Midbrain (tissue), 1 donor: Measurements from ENCODE around the gene ZFR2.

Source experiments
- DNase-seq: peaks from one replicate; lab custom pipeline; 2025; lab: John Stamatoyannopoulos, UW

The ZFR2 gene

GRCh38 chr19:3785938-3786824 is 82.7 kb downstream of the ZFR2 start, which contains the start of gene MATK:
TSS of gene MATK (minus strand) at chr19:3786381. CDS start at chr19:3785135, 1,246 bp downstream.
- no peak for DNase-seq

GRCh38 chr19:3785451-3785937 is 83.3 kb downstream of the ZFR2 start:
- no peak for DNase-seq

GRCh38 chr19:3784607-3785450 is 84.0 kb downstream of the ZFR2 start:
- no peak for DNase-seq

DNA sequence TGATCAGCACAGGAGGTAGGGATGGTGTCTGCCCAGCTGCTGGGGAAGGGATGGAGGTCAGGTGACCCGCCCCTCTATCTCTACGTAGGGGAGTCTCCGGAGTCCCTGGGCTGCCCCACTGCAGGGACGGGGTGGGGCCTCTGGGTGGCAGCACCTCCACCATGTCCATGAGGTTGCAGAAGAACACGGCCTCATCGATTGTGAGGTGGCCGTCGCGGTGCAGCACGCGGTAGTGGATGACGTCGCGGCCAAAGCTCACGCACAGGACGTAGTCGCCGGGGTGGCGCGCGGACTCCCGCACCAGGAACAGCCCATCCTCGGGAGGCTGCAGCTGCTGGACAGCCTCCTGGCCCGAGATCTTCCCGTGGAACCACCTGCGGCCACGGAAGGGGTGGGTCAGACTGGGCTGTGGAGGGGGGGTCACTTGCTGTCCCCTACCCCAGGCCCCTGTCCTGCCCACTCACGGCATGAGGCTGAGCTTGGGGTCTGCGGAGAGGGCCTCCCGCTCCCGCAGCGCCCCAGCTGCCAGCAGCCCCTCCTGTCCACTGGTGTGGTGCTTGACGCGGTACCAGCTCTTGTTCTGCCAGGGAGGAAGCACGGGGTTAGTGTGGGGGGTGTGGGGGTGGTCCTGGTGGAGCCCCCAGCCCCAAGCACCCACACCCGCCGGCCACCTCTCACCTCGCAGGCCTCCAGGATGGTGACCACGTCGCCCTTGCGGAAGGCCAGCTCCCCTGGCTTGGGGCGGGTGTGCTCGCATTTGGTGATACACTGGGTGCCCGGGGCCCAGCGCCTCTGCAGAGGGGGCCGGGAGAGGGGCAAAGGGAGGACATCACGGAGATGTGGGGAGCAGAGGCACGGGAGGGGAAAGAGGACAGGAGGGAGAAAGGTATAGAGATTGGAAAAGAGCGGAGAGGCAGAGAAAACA is 84.9 kb downstream of the ZFR2 start:
- DNase-seq, result no peak

DNA sequence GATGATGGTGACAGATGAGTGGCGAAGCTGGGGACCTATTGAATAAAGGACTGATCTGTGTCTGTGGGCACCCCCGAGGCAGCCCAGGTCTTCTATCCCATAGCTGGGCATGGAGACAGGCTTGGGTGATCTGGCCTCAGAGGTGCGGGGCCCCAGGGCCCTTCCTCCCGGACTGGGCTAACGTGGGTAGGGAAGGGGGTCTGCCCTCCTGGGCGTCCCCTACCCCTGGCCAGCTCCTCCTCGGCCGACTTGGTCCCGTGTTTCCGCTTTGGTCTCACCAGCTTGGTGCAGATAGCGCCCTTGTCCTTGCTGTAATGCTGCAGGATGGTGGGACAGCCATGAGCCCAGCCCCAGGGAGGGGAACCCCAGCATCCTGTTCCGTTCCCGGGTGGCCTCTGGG is 85.9 kb downstream of the ZFR2 start:
- DNase-seq, result no peak

DNA sequence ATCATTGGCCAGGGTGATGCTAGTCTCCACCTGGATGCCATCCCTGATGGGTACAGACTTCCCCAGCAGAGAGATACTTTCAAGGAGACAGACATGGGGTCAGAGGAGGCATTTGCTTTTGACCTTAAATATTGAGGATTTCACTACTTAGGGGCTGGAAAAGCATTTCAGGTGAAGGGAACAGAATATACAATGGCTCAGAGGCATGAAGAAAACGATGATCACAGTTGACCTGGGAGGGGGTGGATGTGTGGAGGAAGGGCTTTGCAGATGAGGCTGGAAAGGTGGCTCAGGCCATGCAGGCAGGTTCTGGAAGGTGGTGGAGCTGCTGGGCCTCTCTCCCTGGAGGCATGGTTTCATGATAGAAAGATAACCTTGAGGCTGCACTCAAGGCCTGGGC is 86.5 kb downstream of the ZFR2 start:
- no peak for DNase-seq

DNA sequence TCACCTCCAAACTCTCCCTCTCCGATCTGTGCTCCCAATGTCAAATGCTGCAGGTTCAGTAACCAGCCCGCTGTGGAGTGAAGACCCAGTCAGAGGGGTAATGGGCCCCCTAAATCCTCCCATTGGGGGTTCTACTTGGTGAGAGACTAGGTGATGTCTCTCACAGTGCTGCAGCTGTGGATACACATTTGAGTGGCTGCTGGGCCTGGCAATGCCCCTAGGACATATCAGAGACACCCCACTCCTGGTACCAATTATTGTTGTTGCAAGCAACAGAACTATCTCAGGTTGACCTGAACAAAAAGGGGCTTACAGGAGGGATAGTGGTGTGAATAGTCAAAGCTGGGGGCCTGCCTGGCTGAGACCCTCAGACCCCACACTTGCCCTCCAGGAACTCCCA is 87.2 kb downstream of the ZFR2 start:
- DNase-seq, result no peak

- no peak for DNase-seq
These were observed 88.0 kb downstream of the ZFR2 start for GRCh38 chr19:3780786-3781304.

DNA sequence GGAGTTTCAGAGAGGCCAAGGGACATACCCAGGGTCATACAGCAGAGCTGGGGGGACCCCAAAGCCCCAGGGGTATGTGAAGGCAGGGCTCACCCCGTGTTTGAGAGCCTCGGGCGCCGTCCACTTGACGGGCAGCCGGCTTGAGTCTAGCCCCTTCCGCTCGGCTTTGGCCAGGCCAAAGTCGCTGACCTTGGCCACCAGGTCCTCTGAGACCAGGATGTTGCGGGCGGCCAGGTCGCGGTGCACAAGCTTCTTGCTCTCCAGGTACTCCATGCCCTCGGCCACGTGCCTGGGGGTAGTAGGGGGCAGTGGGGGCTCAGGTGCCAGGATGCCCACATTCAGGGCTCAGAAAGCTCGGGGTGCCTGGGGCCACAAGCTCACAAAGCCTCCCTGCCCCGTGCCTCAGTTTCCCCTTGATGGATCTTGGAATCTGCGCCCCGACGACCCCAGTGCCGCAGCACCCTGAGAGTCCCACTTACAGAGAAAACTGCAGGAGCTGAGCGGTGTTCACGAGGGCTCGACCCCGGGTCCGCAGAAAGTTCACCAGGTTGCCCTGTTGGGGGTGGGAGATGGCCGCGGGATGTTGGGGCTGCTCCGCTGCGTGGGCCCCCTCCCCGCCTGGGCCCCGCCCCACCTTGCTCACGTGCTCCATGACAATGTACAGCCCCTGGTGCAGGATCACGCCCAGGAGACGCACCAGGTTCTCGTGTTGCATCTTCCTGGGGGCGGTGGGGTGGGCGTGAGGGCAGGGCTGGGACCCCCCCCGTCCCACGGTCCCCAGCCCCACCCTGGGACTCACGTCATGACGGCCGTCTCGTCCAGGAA is 89.7 kb downstream of the ZFR2 start:
- no peak for DNase-seq

DNA sequence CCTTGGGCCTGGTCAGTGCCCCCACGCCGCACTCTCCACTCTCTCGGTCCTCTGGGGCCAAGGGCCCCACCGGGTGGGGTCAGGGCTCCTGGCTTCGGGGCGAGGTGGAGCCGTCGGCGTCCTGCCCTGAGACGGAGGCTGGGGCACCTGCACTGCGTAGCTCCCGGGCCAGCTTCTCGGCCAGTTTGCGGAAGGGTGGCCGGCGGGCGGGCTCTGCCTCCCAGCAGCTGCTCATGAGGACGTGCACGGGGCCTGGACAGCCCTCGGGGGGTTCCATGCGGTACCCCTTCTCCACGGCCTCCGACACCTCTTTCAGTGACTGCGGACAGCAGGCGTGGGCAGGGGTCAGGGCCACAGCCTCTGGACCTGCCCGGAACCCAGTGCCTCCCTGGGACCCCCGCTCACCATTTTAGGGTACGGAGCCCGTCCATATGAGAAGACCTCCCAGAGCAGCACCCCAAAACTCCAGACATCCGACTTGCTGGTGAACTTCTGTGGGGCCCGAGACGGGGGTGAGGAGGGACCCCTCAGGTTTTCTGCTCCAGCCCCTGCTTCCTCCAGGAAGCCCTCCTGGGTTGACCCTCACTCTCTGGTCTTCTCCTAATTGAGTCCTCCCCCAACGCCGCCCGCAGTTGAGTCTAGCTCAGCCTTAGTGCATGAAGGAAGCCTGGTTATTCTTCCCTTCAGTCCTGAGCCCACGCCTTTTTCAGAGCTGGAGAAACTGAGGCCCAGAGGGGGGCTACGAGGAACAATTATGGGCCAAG is 90.6 kb downstream of the ZFR2 start:
- DNase-seq, result no peak

- no peak for DNase-seq
These were observed 92.3 kb downstream of the ZFR2 start for GRCh38 chr19:3776479-3777040.

- no peak for DNase-seq
These were observed 93.0 kb downstream of the ZFR2 start for GRCh38 chr19:3775831-3776230.

GRCh38 chr19:3775374-3775711 is 93.5 kb downstream of the ZFR2 start:
- DNase-seq, result no peak

GRCh38 chr19:3774621-3775373 is 94.0 kb downstream of the ZFR2 start:
- no peak for DNase-seq

DNA sequence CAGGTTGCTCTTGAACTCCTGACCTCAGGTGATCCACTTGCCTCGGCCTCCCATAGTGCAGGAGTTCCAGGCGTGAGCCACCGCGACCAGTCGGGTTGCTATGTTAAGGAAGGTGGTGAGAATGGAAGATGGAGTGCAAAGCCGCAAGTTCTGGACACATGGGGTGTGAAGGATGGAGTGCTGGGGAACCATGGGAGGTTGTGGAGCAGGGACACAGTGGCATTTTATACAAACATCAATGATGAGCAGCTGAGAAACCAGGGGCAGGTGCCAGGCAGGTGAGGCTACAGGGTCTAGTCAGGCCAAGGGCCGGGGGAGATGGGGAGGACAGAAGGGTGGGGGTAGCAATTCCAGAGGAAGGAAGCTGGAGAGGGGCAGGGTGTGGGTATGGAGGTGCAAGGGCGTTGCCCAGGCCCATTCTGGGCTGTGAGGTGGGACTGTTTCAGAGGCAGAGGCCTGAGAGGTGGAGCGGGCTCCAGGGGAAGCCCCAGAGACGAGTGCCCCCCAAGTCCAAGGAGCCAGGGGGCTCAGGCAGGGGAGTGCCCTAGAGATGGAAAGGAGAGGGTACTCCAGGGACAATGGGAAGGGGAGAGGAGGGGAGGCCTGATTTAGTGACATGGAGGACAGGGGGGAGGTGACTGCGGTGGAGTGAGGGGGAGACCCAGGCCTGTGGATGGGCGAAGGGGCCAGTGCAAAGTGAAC is 94.9 kb downstream of the ZFR2 start:
- no peak for DNase-seq

GRCh38 chr19:3771906-3772455 is 96.9 kb downstream of the ZFR2 start, which contains the start of gene RAX2:
TSS of gene RAX2 (minus strand) at chr19:3772228. CDS start at chr19:3771742, 486 bp downstream.
- DNase-seq, result no peak

GRCh38 chr19:3771000-3771905 is 97.6 kb downstream of the ZFR2 start:
- DNase-seq, result no peak
